Activated CD8-positive, alpha-beta memory T cell treated with anti-CD3 and anti-CD28 coated beads, Interleukin-2, amount 50 U/mL, for 4 hours (primary cell): ENCODE results near the gene GCNT2.
"Not testable (repeated sequence)": the region's sequence is repeated elsewhere in the genome, so short reads cannot be mapped to it uniquely, and the experiment has no call there.

Experiments used
- DNase-seq: peaks from one replicate; pipeline ENCODE4 v3.0.0-alpha.2; 2020

Gene GCNT2

DNA sequence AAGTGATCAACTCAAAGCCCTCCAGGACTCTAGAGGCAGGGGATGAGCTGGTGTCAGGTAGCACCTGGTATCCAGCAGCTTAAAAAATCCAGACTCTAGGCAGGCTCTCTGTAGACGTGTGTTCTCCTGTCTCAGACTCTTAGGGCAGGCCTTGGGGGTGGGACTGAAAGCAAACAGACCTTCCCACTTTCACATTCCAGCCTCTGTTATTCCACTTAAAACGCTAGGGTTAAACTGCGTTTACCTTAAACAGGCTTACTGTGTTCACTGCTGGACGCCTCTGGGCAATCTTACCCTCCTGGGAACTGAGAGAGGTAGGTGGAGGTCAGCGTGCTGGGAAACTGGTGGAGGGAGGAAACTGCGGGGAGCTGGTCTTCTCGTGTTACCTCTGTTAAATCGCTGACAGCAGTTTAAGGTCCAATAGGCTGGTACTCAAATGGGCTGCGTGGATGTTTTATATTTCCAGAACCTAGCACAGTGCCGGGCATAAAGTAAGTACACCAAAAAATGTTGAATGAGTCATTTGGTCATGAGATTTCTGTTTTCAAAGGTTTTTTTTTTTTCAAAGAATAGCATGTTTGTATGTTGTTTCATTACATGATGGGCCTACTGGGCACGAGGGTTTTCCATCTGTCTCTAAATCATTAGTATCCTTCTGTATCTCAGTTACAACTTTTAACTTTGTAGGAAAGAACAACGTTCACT lies at the start of gene GCNT2:
Gene GCNT2, plus strand, starts transcription at position 248 of the 705 bp plus-strand sequence. CDS start 7,561 bp downstream, outside the sequence.
- no peak for DNase-seq

DNA sequence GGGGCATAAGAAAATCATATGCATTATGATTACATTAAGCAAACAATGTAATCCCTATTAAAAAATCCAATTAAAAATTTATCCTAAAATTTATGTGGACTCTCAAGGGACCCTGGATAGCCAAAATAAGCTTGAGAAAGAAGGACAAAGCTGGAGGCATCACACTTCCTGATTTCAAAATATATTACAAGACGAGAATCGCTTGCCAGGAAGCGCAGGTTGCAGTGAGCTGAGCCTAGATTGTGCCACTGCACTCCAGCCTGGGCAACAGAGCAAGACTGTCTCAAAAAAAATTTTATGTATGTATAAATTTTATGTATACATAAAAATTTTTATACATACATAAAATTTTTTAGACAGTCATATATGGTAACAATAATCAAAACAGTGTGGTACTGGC lies 48.5 kb upstream of the GCNT2 start:
- no peak for DNase-seq

DNA sequence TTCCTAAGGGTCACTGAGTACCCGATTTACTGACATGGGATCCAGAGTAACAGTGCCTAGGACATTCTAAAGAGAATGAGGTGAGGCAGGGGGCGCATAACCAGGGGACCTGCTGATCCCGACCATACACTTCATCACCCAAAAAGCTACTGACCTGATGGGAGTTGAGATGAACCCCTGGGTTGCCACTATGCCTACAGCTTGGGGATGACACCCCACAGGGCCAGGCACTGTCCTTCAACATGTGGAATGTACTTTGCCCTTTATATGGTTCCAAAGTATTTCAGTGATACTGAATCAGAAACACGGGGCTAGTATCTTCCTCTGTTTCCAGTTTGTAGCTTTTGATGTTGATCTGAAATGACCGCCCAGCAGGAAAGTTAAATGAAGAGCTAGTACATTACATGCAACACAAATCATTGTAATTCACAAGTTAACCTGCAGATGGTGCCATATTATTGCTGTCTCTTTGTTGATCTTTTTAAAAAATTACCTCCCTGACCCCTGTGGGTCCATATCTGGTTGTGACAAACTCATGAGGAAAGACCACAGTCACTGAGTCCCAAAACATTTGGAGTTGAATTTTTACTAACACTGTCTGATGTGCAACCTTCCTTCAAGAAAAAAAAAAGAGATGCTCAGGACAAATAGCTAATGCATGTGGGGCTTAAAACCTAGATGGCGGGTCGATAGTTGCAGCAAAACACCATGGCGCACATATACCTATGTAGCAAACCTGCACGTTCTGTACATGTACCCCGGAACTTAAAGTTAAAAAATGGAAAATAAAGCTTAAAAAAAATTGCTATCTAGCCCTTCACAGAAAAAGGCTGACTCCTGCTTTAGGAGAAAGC lies 42.7 kb upstream of the GCNT2 start:
- DNase-seq = no peak

DNA sequence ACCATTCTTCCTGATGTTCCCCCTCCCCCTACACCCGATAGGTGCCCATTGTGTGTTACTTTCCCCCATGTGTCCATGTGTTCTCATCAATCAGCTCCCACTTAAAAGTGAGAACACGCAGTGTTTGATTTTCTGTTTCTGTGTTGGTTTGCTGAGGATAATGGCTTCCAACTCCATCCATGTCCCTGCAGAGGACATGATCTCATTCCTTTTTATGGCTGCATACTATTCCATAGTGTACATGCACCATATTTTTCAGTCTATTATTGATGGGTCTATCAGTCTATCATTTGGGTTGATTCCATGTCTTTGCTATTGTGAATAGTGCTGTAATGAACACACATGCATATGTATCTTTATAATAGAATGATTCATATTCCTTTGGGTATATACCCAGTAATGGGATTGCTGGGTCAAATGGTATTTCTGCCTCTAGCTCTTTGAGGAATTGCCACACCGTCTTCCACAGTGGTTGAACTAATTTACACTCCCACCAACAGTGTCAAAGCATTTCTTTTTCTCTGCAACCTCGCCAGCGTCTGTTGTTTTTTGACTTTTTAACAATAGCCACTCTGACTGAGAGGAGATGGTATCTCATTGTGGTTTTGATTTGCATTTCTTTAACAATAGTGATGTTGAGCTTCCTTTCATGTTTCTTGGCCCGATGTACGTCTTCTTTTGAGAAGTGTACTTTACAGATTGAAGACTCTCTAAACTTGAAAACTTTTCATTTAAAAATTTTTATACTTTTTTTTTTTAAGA lies 41.0 kb upstream of the GCNT2 start:
- no peak for DNase-seq

DNA sequence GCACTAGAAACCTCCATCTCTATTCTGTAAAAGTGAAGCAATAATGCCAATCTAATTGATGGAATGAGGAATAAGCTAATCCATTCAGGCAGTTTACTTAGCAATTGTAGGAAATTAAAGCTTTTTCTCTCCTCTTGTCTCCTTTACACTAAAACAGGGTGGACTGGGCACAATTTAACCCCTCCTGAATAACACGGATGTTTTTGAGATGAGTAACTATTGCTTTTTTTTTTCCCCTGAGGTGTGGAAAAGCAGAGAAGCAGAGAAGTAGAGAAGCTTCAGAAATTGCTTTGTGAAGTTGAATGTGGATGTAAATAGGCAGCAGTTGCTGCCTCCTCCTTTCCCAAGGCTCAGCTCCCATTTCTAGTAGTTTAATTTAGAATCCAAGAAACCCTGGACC lies 40.0 kb upstream of the GCNT2 start:
- DNase-seq = no peak

DNA sequence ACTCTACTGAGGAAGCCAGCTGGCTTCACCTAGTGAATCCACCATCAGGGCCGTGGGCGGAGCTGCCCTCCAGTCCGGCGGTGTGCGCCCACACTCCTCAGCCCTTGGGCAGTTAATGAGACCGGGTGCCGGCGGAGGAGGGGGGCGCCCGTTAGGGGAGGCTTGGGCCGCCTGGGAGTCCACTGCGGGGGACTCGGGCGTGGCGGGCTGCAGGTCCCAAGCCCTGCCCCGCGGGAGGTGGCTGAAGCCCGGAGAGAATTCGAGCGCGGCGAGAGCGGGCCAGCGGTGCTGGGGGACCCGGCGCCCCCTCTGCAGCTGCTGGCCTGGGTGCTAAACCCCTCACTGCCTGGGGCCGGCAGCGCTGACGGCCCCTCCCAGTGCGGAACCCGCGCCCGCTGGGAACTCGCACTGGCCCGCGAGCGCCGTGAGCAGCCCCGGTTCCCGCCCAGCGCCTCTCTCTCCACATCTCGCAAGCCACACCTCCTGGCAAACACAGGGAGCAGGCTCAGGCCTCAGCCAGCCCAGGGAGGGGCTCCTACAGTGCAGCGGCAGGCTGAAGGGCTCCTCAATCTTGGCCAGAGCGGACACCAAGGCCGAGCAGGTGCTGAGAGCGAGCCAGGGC lies 38.4 kb upstream of the GCNT2 start:
- no peak for DNase-seq

DNA sequence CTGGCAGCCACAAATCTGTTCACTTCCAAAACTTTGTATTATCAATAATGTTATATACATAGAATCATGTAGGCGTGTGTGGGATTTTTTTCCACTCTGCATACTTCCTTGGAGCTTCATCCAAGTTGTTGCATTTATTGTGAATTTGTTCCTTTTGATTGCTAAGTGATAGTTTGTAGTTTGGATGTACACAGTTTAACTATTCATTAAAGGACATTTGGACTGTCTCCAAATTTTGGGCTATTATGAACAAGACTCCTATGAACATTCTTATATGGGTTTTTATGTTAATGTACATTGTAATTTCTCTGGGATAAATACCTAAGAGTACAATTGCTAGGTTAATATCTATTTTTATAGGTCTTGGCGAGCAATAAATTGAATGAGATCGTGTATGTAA lies 36.2 kb upstream of the GCNT2 start:
- DNase-seq = no peak

DNA sequence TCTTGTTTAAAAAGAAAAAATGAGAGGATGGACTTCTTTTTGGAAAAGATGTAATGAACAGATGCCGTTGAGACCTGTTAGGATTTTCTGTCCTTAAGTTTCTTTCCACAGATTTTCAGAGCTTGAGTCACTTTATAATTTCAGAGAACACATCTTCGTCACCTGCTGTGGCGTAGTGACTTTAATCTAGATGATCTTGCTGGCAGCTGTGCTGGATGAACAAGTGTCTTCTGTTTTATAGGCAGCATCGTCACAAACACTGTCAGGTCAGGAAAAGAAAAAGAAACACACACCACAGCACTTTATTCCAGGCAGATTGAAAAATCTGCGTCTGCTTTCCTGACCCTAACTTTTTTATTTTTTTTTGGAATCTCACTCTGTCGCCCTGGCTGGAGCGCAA lies 35.7 kb upstream of the GCNT2 start:
- no peak for DNase-seq

DNA sequence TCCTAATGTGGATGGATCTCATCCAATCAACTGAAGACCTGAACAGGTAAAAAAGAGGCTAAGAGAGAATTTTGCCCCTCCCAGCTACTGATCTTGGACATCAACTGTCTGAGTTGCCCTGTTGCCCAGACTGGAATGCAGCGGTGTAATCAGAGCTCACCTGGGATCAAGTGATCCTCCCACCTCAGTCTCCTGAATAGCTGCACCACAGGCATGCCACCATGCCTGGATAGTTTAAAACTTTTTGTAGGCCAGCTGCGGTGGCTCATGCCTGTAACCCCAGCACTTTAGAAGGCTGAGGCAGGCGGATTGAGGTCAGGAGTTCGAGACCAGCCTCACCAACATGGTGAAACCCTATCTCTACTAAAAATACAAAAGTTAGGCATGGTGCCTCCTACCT lies 34.9 kb upstream of the GCNT2 start:
- no peak for DNase-seq

DNA sequence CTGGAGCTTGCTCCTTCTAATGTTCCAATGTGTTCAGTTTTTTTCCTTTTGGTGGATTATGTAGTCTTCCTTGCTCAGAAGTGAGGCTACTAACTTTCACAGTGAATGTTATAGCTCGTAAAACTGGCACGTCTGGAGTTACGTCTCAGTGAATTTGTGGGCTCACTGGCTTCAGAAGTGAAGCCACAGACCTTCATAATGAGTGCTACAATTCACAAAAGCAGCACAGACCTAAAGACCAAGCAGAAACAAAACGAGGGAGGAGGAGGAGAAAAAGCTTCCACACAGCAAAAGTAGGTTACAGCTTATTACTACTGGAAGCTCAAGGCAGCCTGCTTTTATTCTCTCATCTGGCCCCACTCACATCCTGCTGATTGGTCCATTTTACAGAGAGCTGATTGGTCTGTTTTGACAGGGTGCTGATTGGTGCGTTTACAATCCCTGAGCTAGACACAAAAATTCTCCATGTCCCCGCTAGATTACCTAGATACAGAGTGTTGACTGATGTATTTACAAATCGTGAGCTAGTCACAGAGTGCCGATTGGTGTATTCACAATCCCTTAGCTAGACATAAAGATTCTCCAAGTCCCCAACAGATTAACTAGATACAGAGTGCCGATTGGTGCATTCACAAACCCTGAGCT lies 34.1 kb upstream of the GCNT2 start:
- not testable (repeated sequence) for DNase-seq

DNA sequence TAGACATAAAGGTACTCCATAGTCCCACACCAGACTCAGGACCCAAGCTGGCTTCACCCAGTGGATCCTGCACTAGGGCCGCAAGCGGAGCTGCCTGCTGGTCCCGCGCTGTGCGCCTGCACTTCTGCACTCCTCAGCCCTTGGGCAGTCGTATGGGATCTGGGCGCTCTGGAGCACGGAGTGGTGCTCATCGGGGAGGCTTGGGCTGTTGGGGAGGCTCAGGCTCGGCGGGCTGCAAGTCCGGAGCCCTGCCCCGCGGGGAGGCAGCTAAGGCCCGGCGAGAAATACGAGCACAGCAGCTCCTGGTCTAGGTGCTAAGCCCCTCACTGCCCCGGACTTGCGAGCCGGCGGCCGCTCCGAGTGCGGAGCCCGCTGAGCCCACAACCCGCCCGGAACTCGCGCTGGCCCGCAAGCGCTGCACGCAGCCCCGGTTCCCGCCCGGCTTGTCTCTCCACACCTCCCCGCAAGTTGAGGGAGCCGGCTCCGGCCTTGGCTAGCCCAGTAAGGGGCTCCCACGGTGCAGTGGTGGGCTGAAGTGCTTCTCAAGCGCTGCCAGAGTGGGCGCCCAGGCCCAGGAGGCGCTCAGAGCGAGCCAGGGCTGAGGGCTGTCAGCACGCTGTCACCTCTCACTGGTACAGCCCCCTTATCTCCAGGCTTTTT lies 33.4 kb upstream of the GCNT2 start:
- DNase-seq = no peak

DNA sequence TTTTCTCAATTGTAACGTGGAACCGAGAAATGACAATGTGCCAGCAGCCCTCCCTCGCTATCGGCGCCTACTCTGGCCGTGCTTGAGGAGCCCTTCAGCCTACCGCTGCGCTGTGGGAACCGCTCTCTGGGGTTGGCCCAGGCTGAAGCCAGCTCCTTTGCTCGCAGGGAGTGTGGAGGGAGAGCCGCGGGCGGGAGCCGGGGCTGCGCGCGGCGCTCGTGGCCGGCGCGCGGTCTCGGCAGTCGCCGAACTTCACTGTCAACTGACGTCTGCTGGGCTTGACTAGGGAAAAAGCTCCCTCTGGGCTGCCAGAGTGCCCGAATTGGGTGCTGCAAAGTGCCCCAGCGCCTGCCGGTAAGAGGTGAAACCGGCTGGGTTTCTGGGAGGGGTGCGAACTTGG lies 29.7 kb upstream of the GCNT2 start:
- no peak for DNase-seq

DNA sequence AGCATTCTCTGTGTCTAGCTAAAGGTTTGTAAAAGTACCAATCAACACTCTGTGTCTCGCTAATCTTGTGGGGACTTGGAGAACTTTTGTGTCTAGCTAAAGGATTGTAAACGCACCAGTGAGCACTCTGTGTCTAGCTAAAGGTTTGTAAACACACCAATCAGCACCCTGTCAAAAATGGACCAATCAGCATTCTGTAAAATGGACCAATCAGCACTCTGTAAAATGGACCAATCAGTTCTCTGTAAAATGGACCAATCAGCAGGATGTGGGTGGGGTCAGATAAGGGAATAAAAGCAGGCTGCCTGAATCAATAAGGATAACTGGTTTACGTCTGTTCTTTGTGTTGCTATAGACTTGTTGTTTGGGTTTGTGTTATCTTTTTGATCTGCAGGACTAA lies 29.2 kb upstream of the GCNT2 start:
- DNase-seq = not testable (repeated sequence)

DNA sequence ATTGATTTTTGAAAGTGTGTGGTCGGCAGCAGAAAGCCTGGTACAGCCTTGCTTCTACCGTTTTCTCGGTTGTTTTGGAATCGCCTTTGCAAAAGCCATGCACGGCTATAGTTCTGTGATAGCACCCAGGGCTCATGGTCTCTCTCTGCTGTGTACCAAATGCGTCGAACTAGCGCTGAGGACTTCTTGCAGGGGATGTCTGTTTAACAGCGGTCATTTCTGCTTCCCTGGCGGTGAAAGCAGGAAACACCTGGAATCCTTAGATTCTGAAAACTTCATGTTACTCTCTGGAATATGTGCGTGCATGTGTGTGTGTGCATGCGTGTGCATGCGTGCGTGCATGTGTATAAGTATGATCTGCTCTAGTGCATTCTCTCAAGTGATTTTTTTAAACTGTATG lies 26.1 kb upstream of the GCNT2 start:
- no peak for DNase-seq

DNA sequence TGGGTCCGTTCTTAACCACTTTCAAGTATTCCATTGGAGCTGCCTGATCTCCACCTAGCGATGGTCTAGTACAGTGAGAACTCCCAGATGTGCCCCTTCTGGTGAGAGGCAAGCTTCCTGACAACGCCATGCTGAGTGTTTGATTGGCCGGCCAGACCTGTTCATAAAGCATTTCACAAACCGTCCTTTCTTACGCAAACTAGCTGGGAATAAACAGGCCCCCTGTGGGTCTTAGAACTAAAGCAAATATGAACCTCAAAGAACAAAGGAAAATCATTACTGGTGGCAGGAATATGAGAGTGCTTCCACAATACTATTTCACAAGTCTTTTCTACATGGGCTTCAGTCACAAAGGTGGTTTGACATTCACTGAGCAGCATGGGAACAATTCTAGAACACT lies 15.6 kb upstream of the GCNT2 start:
- DNase-seq = no peak

DNA sequence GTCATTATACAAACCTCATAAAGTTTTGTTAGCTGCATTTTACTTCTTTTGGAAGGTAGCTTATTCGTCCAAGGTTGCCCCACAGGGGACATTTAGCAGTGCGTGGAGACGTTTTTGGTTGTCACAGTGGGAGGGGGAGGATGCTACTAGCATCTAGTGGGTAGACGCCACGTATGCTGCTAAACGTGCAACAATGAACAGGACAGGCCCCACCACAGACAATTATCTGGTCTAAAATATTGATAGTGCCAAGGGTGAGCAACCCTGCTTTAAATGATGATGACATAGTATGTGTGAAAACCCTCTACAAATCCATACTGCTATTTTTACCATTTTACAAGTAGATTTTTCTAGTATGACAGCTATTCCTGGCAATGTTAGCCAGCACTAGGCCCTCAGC lies 13.9 kb upstream of the GCNT2 start:
- DNase-seq = no peak

DNA sequence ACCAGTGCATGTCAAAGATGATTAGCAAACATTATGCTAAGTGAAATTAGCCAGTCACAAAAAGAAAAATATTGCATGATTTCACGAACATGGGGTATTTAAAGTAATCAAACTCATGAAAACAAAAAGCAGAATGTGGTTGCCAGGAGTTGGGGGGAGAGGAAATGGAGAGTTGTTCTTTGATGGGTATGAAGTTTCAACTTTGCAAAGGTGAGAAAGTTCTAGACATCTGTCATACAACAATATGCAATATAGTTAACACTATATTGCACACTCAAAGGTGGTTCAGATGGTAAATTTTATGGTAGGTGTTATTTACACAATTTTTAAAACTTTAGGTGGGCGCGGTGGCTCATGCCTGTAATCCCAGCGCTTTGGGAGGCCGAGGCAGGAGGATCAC lies 13.4 kb upstream of the GCNT2 start:
- DNase-seq = no peak

DNA sequence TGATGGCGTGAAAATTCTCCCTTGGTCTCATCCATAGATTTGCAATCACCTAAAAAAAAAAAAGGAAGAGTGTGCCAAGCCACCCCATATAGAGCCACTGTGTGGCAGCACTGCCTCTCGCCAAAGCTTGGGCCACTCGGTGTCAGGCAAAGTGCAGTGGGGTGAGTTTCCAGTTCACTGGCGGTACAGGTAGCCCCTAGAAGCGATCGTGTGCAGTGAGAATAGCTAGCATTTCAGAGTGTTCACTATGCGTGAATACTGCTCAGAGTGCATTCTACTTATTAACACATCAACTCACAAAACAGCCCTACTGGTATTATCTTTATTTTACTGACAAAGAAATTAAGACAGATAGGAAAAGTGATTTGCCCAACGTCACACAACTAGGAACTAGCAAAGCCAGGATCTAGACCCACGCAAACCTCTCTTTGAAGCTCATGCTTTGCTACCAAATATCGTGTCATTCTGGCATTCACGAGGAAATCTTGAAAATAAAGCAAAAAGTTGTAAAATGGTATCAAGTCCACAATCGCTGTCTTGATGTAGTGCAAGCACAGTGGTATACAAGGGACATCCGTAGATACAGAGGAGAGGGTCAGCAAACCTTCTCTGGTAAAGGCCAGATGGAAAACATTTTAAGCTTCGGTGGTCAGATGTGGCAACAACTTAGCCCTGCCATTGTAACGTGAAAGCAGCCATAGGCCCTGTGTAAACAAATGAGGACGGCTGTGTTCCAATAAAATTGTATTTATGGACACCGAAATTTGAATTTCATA lies 10.4 kb upstream of the GCNT2 start:
- DNase-seq = peak; percentile 36

DNA sequence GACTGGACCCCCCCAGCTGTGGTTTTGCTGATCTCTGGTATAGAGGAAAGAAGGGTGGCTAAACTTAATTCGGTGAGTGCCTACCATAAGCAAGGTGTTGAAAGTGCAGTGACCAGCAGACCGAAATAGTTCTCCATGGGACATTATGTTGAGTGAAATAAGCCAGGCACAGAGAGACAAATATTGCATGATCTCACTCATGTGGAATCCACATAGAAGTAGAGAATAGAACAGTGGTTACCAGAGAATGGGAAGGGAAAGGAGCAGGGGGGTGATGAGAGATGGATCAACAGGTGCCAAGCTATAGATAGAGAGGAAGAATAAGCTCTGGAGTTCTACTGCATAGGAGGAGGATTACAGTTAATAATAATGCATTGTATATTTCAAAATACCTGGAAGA lies 9.7 kb upstream of the GCNT2 start:
- DNase-seq = no peak

DNA sequence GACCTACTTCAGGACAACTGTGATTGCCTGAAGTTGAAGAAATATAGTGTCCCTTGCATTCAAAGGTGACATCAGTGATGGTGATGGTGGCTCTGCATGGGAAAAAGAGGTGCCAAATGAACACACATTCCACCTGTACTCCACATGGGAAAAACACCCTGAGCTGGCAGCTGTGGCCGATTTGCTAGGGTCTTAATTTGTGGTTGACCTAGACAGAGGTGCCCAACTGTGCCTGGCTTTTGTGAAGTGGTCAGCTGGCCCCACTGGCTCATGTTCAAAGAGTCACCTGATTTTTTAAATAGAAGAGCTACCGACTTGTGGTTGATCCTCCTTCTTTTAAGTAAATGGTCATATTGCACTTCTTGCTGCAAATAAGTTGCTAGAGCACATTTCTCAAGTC lies 7.6 kb upstream of the GCNT2 start:
- no peak for DNase-seq

DNA sequence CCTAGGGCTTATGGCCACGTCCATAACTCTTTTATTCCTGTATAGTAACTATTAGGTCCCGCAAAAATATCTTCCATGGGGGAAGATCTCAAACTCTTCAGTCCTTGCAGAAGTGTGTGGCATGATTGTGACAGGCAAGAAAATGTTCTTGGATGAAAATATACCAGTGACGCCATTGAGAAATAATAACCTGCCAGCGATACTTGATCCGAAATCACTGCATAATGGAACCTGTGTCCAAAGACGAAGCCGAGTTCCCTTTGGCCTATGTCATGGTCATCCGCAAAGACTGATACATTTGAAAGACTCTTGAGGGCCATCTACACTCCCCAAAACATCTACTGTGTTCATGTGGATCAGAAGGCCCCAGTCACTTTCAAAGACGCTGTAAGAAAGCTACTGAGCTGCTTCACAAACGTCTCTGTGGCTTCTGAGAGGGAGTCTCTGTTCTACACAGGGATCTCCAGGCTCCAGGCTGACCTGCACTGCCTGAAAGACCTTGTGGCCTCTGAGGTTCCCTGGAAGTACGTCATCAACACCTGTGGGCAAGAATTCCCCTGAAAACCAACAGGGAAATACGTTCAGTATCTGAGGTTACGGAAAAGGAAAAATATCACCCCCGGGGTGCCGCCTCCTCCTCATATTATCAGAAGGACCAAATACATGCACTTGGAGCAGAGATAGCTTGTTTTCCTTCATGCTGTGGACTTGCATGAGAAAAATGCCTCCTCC lies 6.9 kb upstream of the GCNT2 start:
- DNase-seq = no peak
